Panc1 (cell line): Measurements from ENCODE around the gene ANKLE2. TPM values are rescaled to one million over a fixed set of nuclear protein-coding genes. Genes with fewer than 3 reads are reported as not detected.

Experiments
- ATAC-seq: fragments of 200-7000 bp; cut with Tn5 transposase; 2 replicates; pipeline ENCODE4 v1.9.1; 2020; ENCODE audit warnings: mild to moderate bottlenecking, moderate library complexity
- BruUV-seq: library from RNA; stranded (reverse); fragments of 400-500 nt; replicated peaks from 2 replicates; lab custom pipeline; 2021; lab: Mats Ljungman, UMichigan
- CTCF ChIA-PET: fragments of 300-600 bp; sonication (Branson Sonifier 250); formaldehyde crosslinking; loops from one replicate; lab custom pipeline; 2022; ENCODE audit warnings: antibody characterized with exemption; lab: Charles Lee
- POLR2A ChIA-PET: fragments of 300-600 bp; sonication (Branson Sonifier 250); formaldehyde crosslinking; loops from one replicate; lab custom pipeline; 2022; ENCODE audit warnings: antibody characterized with exemption; lab: Charles Lee
- DNase-seq: peaks from one replicate; pipeline ENCODE4 v3.0.0-alpha.2; 2010; ENCODE audit warnings: low read depth, low spot score
- H3K27ac ChIP-seq: 2 replicates; pipeline ENCODE4 v1.5.1; 2011; ENCODE audit warnings: mild to moderate bottlenecking, low read length, inconsistent platforms
- H3K27me3 ChIP-seq: fragments of 200-500 bp; sonication (Bioruptor generic); 2 replicates; pipeline ENCODE4 v1.6.0; 2014; ENCODE audit warnings: low read length, inconsistent platforms; ENCODE audit not compliant: control insufficient read depth, insufficient read depth
- H3K36me3 ChIP-seq: fragments of 200-500 bp; sonication (Bioruptor generic); 2 replicates; pipeline ENCODE4 v1.5.1; 2014; ENCODE audit warnings: inconsistent platforms, mild to moderate bottlenecking, low read length, moderate library complexity; ENCODE audit not compliant: control insufficient read depth, insufficient read depth
- H3K4me1 ChIP-seq: 2 replicates; pipeline ENCODE4 v1.5.1; 2011; ENCODE audit warnings: inconsistent platforms, mild to moderate bottlenecking, low read length, moderate library complexity; ENCODE audit not compliant: control insufficient read depth, insufficient read depth
- H3K4me3 ChIP-seq, 2 experiments: 2 replicates each; pipeline ENCODE4 v1.5.1; 2011 to 2012; ENCODE audit warnings: low read depth in 2 of 2, low read length in 2 of 2, mild to moderate bottlenecking in 2 of 2, inconsistent platforms in 1 of 2, moderate library complexity in 1 of 2
- H3K9me3 ChIP-seq: fragments of 200-500 bp; sonication (Bioruptor generic); 2 replicates; pipeline ENCODE4 v1.5.1; 2014; ENCODE audit warnings: low read depth, mild to moderate bottlenecking, inconsistent platforms, low read length, moderate library complexity; ENCODE audit not compliant: control insufficient read depth, insufficient read depth
- CTCF ChIP-seq: fragments of 450-650 bp; IDR thresholded peaks from 2 replicates; pipeline ENCODE4 v1.5.1; 2017; ENCODE audit warnings: mild to moderate bottlenecking
- POLR2AphosphoS5 ChIP-seq: IDR thresholded peaks from 2 replicates; pipeline ENCODE4 v1.6.1; 2012; ENCODE audit warnings: mild to moderate bottlenecking, low read depth, low read length, moderate library complexity
- REST ChIP-seq, 2 experiments: IDR thresholded peaks; 2 replicates each; pipeline ENCODE4 v1.6.1; 2011 to 2012; ENCODE audit warnings: low read depth in 2 of 2, control low read depth in 1 of 2, low read length in 1 of 2, mild to moderate bottlenecking in 1 of 2, moderate library complexity in 1 of 2; ENCODE audit not compliant: insufficient read depth in 1 of 2
- SIN3A ChIP-seq: IDR thresholded peaks from 2 replicates; pipeline ENCODE4 v1.6.1; 2012; ENCODE audit warnings: low read depth, mild to moderate bottlenecking, low read length, moderate library complexity, borderline replicate concordance; ENCODE audit not compliant: insufficient read depth
- TCF7L2 ChIP-seq: IDR thresholded peaks from 2 replicates; pipeline ENCODE4 v1.6.1; 2011; ENCODE audit warnings: mild to moderate bottlenecking, low read depth, low read length, inconsistent platforms
- in situ Hi-C: cut with HindIII; loops from 2 replicates; pipeline ENCODE4 v1.10.0; 2016; ENCODE audit warnings: low sequenced_read_pairs, low pct_unique_long_range_greater_than_20kb
- intact Hi-C: fragments of 100-400 bp; cut with micrococcal nuclease; formaldehyde crosslinking; loops from one replicate; pipeline ENCODE4 v1.10.0; 2022; ENCODE audit not compliant: unreplicated experiment
- total RNA-seq: library from RNA; stranded (reverse); gene quantifications from one replicate; pipeline ENCODE4 v1.2.1, GENCODE V29; 2021; ENCODE audit not compliant: unreplicated experiment

Gene ANKLE2
- total RNA-seq, 1 experiment from 2014 or later = 88.7 TPM

- Histone ChIP-seq H3K4me3 (no peak overlapping the region), H3K9me3 (no peaks in the 10 kb centered on the region), H3K36me3 (peaks cover 22% of the 10 kb centered on the region), H3K27me3 (no peaks in the 10 kb centered on the region), H3K27ac (no peak overlapping the region), H3K4me1 (peaks cover 5% of the 10 kb centered on the region)
- intact Hi-C loops = no loop called here
- DNase-seq (no peak), ATAC-seq (no peak)
- BruUV-seq = no TSS peak
- POLR2A ChIA-PET = interaction anchor here (0.6 kb wide), 1 partner anchor 29 kb away, joined by 4 read pairs; no protein-coding TSS in a partner anchor
- TF ChIP-seq TCF7L2 (no peak), POLR2AphosphoS5 (no peak), REST (IDR thresholded peaks at IDR 0.05; ENCODE audit: insufficient read depth in 1 of 2, low read depth in 2 of 2, low read length in 1 of 2) (no peak), CTCF (no peak), SIN3A (no peak)
- CTCF ChIA-PET = no interaction called here
- in situ Hi-C loops = no loop called here
Observed at GRCh38 chr12:132731574-132731973, 30.1 kb downstream of the ANKLE2 start.

- H3K27ac ChIP-seq = peak overlapping the region; percentile 79; the same call in 1 of the 2 replicates
- ATAC-seq (peak; percentile 35), DNase-seq (no peak)
- ChIA-PET CTCF (no interaction called here), POLR2A (no interaction called here)
- in situ Hi-C loops (no loop called here), intact Hi-C loops (no loop called here)
- H3K4me1 ChIP-seq = peaks cover 5% of the 10 kb centered on the region
- H3K36me3 ChIP-seq = peaks cover 29% of the 10 kb centered on the region
- no TSS peak for BruUV-seq
- H3K4me3 ChIP-seq = no peak overlapping the region
- TF ChIP-seq REST (IDR thresholded peaks at IDR 0.05; ENCODE audit: insufficient read depth in 1 of 2, low read depth in 2 of 2, low read length in 1 of 2) (no peak), TCF7L2 (no peak), SIN3A (no peak), CTCF (no peak), POLR2AphosphoS5 (no peak)
- no peaks in the 10 kb centered on the region for H3K9me3 ChIP-seq
- no peaks in the 10 kb centered on the region for H3K27me3 ChIP-seq
Observed at GRCh38 chr12:132730353-132730752, 31.3 kb downstream of the ANKLE2 start.
